GM19395 (cell line): Measurements from ENCODE around the gene PLPP1.
"Not testable (repeated sequence)": the region's sequence is repeated elsewhere in the genome, so short reads cannot be mapped to it uniquely, and the experiment has no call there.

Experiments
- ATAC-seq: cut with Tn5 transposase; IDR thresholded peaks from one replicate; pipeline ENCODE4 v1.9.1; 2021; ENCODE audit warnings: mild to moderate bottlenecking, moderate library complexity; ENCODE audit not compliant: unreplicated experiment

The PLPP1 gene

GRCh38 chr5:55509097-55509496 is 25.7 kb downstream of the PLPP1 start:
- no peak for ATAC-seq

- no peak for ATAC-seq
Measured at GRCh38 chr5:55507574-55507973, 27.2 kb downstream of the PLPP1 start.

- not testable (repeated sequence) for ATAC-seq
Measured at GRCh38 chr5:55505711-55506110, 29.1 kb downstream of the PLPP1 start.

- ATAC-seq, result not testable (repeated sequence)
Measured at GRCh38 chr5:55503917-55504316, 30.8 kb downstream of the PLPP1 start.

GRCh38 chr5:55502759-55503158 is 32.0 kb downstream of the PLPP1 start:
- ATAC-seq, result no peak

GRCh38 chr5:55498457-55498856 is 36.3 kb downstream of the PLPP1 start:
- no peak for ATAC-seq

GRCh38 chr5:55497712-55498111 is 37.1 kb downstream of the PLPP1 start:
- no peak for ATAC-seq

GRCh38 chr5:55495216-55495615 is 39.5 kb downstream of the PLPP1 start:
- no peak for ATAC-seq

- no peak for ATAC-seq
Measured at GRCh38 chr5:55492449-55492848, 42.3 kb downstream of the PLPP1 start.

- ATAC-seq, result no peak
Measured at GRCh38 chr5:55485073-55485472, 49.7 kb downstream of the PLPP1 start.

GRCh38 chr5:55484531-55484930 is 50.2 kb downstream of the PLPP1 start:
- no peak for ATAC-seq

- ATAC-seq, result no peak
Measured at GRCh38 chr5:55483885-55484284, 50.9 kb downstream of the PLPP1 start.

GRCh38 chr5:55481293-55481855 is 53.4 kb downstream of the PLPP1 start:
- no peak for ATAC-seq

GRCh38 chr5:55480781-55481180 is 54.0 kb downstream of the PLPP1 start:
- ATAC-seq, result no peak

- ATAC-seq, result no peak
Measured at GRCh38 chr5:55472642-55473041, 62.1 kb downstream of the PLPP1 start.

- no peak for ATAC-seq
Measured at GRCh38 chr5:55471468-55471867, 63.3 kb downstream of the PLPP1 start.

- no peak for ATAC-seq
Measured at GRCh38 chr5:55470282-55470681, 64.5 kb downstream of the PLPP1 start.

- no peak for ATAC-seq
Measured at GRCh38 chr5:55469839-55470238, 64.9 kb downstream of the PLPP1 start.

GRCh38 chr5:55467862-55468551 is 66.8 kb downstream of the PLPP1 start:
- no peak for ATAC-seq

- no peak for ATAC-seq
Measured at GRCh38 chr5:55463613-55464012, 71.2 kb downstream of the PLPP1 start.

- ATAC-seq, result no peak
Measured at GRCh38 chr5:55459572-55459971, 75.2 kb downstream of the PLPP1 start.

- ATAC-seq, result no peak
Measured at GRCh38 chr5:55456216-55456895, 78.4 kb downstream of the PLPP1 start.
